Peyer's patch (tissue), 4 donors: ENCODE results near the gene TMEM132D. TPM values are rescaled to one million over a fixed set of nuclear protein-coding genes. Genes with fewer than 3 reads are reported as not detected.
"Not testable (repeated sequence)": the region's sequence is repeated elsewhere in the genome, so short reads cannot be mapped to it uniquely, and the experiment has no call there.

Source experiments
- DNase-seq, 3 donors: peaks; one replicate each; pipeline ENCODE4 v3.0.0-alpha.2; 2017 to 2019
- H3K27ac ChIP-seq, 4 donors: fragments of 200-600 bp; sonication (generic); one replicate each; pipeline ENCODE4 v1.5.1; 2016 to 2019
- H3K27me3 ChIP-seq, 2 donors: fragments of 200-600 bp; sonication (generic); one replicate each; pipeline ENCODE4 v1.5.1; 2019
- H3K36me3 ChIP-seq, 3 donors: fragments of 200-600 bp; sonication (generic); one replicate each; pipeline ENCODE4 v1.5.1; 2016 to 2019
- H3K4me1 ChIP-seq, 4 donors: fragments of 200-600 bp; sonication (generic); one replicate each; pipeline ENCODE4 v1.5.1; 2016 to 2019
- H3K4me3 ChIP-seq, 4 donors: fragments of 200-600 bp; sonication (generic); 1 replicate in 3 of 4; 2 replicates in 1 of 4; pipeline ENCODE4 v1.5.1; 2016 to 2019; ENCODE audit warnings: mild to moderate bottlenecking in 1 of 4
- H3K9me3 ChIP-seq, 4 donors: fragments of 200-600 bp; sonication (generic); one replicate each; pipeline ENCODE4 v1.5.1; 2016 to 2019; ENCODE audit warnings: mild to moderate bottlenecking in 1 of 4
- POLR2A ChIP-seq, 2 donors: fragments of 450-650 bp; IDR thresholded peaks; one replicate each; pipeline ENCODE4 v1.5.1; 2017; ENCODE audit warnings: antibody characterized with exemption in 2 of 2, mild to moderate bottlenecking in 2 of 2, moderate library complexity in 2 of 2
- total RNA-seq, 4 donors: library from RNA; depleted of rRNA; stranded (reverse); fragments of >200 nt; gene quantifications; one replicate each; pipeline ENCODE4 v1.1.0, GENCODE V29; 2016
- TF ChIP-seq, protein P1 (sequence below), 6 experiments: fragments of 450-650 bp in 4 of 6; fragments of 200-600 bp in 2 of 6; sonication (generic) in 1 of 6; IDR thresholded peaks; one replicate each; pipeline ENCODE4 v1.5.1; 2017 to 2019; ENCODE audit warnings: antibody characterized with exemption in 6 of 6, mild to moderate bottlenecking in 3 of 6, moderate library complexity in 1 of 6

TMEM132D gene
- total RNA-seq, 4 donors from 2014 or later: 0.27 to 1.7 (median 0.41) TPM

DNA sequence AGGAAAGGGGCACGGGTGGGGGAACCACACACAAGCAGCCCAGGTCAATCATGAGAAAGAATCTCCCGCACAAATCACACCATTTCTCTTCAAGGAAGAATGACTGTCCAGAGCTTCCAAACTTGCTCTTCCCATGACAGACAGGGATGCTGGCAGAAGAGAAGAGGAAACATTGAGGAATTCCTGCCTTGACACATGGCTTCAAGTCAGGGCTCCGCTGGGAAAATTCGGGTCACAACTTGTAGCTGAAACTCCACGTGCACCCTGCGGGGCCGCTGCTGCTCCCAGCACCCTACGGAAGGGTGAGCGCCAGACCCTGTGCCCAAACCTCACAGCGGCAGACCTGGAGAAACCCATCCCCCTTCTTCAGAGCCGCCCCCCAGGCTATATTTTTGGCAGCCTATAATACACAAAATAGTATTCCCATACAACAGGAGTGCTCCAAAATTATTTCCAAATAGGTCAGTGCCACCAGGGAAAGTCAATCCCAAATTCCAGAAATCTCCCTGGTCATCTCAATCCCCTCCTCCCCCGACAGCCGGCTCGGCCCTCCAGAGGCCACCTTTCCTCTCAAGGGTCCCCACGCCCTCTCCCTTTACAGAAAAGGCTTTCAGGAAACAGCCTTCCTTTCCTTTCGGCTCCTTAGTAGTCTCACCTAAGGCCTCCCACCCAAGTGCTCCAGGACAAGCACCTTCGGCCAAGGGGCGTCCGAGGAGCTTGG is 1.3 kb downstream of the TMEM132D start:
- peaks cover 0 to 3% of the 10 kb centered on the region in 2 donors for H3K27me3 ChIP-seq

DNA sequence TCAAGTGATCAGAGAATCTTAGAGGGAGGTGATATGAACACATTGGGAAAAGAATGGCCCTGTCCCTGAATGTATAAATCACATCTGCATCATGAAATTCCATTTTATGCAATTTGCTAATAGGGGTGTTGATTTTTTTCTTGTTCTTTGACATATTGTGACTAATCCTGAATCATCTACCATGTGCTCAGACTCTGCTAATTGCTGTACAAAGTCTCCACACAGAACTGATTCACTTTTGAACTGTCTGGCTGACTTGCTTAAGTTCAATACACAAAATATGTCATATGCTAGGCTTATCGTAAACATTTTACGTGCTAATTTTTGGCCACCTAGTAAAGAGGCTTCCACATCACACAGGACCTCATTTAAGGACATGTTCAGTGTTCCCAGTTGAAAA is 2.6 kb downstream of the TMEM132D start:
- Histone ChIP-seq H3K4me3 (no peak overlapping the region), H3K9me3 (no peaks in the 10 kb centered on the region), H3K27me3 (peaks cover 0 to 3% of the 10 kb centered on the region in 2 donors), H3K36me3 (no peaks in the 10 kb centered on the region), H3K27ac (no peak overlapping the region), H3K4me1 (no peaks in the 10 kb centered on the region)
- no peak for DNase-seq
- TF ChIP-seq, protein P1, sequence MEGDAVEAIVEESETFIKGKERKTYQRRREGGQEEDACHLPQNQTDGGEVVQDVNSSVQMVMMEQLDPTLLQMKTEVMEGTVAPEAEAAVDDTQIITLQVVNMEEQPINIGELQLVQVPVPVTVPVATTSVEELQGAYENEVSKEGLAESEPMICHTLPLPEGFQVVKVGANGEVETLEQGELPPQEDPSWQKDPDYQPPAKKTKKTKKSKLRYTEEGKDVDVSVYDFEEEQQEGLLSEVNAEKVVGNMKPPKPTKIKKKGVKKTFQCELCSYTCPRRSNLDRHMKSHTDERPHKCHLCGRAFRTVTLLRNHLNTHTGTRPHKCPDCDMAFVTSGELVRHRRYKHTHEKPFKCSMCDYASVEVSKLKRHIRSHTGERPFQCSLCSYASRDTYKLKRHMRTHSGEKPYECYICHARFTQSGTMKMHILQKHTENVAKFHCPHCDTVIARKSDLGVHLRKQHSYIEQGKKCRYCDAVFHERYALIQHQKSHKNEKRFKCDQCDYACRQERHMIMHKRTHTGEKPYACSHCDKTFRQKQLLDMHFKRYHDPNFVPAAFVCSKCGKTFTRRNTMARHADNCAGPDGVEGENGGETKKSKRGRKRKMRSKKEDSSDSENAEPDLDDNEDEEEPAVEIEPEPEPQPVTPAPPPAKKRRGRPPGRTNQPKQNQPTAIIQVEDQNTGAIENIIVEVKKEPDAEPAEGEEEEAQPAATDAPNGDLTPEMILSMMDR (IDR thresholded peaks at IDR 0.05): no peak
- no peak for TF ChIP-seq POLR2A (IDR thresholded peaks at IDR 0.05)

More for the DNA sequence above, 1.3 kb downstream of the TMEM132D start:
- Histone ChIP-seq H3K36me3 (no peaks in the 10 kb centered on the region), H3K9me3 (no peaks in the 10 kb centered on the region), H3K27ac (no peak overlapping the region), H3K4me3 (no peak overlapping the region), H3K4me1 (no peaks in the 10 kb centered on the region)
- DNase-seq: no peak
- TF ChIP-seq POLR2A (IDR thresholded peaks at IDR 0.05): no peak
- TF ChIP-seq, protein P1 (IDR thresholded peaks at IDR 0.05): no peak

DNA sequence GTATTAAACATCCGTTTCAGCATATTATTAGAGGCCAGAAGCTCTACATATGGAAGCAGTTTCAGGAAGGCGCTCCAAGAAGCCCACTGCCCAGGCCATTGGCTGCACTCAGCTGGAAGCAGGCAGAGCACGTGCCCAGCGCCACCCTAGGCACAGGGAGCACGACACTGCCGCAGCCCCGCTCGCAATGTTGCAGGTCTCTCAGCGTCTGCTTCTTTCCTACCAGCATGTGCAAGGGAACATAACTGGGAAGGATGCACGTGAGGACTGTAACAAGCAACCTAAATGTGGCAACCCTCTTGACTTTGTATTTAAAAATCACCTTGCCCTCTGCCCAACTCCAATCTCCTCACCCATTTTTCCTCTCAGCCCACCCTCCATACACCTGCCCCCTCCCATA is 3.5 kb downstream of the TMEM132D start:
- no peak for DNase-seq
- Histone ChIP-seq H3K36me3 (no peaks in the 10 kb centered on the region), H3K27ac (no peak overlapping the region), H3K4me1 (no peaks in the 10 kb centered on the region), H3K9me3 (no peaks in the 10 kb centered on the region), H3K4me3 (no peak overlapping the region), H3K27me3 (peaks cover 0 to 3% of the 10 kb centered on the region in 2 donors)
- TF ChIP-seq, protein P1 (IDR thresholded peaks at IDR 0.05): no peak
- no peak for TF ChIP-seq POLR2A (IDR thresholded peaks at IDR 0.05)

DNA sequence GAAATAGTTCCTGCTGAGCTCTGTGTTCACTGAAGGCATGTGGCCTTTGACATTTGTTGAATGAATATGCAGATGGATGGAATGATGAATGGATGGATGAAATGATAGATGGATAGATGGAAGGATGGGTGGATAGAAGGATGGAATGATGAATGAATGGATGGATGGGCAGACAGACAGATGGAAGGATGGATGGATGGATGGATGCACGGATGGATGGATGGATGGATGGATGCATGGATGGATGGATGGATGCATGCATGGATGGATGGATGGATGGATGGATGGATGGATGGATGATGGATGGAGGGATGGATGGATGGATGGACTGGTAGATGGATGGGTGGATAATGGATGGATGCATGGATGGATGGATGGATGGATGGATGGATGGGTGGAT is 4.8 kb downstream of the TMEM132D start:
- not testable (repeated sequence) for H3K9me3 ChIP-seq, DNase-seq, H3K4me3 ChIP-seq, H3K36me3 ChIP-seq, H3K27me3 ChIP-seq, H3K27ac ChIP-seq, H3K4me1 ChIP-seq

DNA sequence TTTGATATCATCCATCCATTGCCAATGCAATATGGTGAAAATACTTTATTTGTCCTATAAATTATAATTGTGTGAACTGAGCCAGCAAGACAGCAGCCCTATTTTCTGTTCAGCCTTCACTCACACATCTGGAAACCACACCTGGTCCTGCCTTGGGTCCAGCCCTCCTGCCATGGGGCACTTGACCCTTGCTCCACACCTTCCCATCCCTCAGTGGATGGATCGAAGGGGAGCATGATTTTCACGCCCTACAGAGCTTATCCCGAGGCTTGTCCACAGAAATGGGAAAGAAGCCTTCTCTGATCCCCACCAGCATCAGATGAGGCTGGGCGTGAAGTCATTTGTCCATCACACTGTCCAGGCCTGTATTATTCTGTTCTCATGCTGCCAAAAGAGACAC is 10.1 kb downstream of the TMEM132D start:
- H3K27me3 ChIP-seq: no peaks in the 10 kb centered on the region
- H3K4me1 ChIP-seq: no peaks in the 10 kb centered on the region
- H3K36me3 ChIP-seq: no peaks in the 10 kb centered on the region
- no peak for DNase-seq
- TF ChIP-seq, protein P1 (IDR thresholded peaks at IDR 0.05): no peak
- no peak for TF ChIP-seq POLR2A (IDR thresholded peaks at IDR 0.05)
- no peak overlapping the region for H3K4me3 ChIP-seq
- H3K27ac ChIP-seq: no peak overlapping the region
- H3K9me3 ChIP-seq: no peaks in the 10 kb centered on the region

DNA sequence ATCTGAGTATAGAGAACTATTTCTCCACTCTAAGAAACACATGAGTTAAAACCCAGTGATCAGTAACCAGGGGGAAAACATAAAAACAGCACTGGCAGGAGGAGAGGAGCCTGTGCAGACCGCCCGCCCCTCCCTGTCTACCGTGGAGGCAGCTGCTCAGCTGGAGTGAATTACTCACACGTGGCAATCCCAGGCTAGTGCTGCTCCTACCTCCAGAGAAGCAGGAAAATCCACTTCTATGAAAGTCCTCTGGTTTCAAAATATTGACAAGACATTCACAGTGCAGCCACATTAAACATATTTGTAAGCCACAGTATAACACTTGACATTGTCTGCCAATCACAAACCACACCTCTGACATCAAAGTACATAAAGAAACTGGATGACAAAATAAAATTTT is 16.7 kb downstream of the TMEM132D start:
- no peak overlapping the region for H3K27ac ChIP-seq
- TF ChIP-seq, protein P1 (IDR thresholded peaks at IDR 0.05): no peak
- no peak for TF ChIP-seq POLR2A (IDR thresholded peaks at IDR 0.05)
- no peak for DNase-seq
- H3K4me3 ChIP-seq: no peak overlapping the region
- H3K36me3 ChIP-seq: no peaks in the 10 kb centered on the region
- no peaks in the 10 kb centered on the region for H3K9me3 ChIP-seq
- no peaks in the 10 kb centered on the region for H3K4me1 ChIP-seq
- no peaks in the 10 kb centered on the region for H3K27me3 ChIP-seq
